Lung (tissue), 12 donors: ENCODE data around the gene SMG7. TPM values are rescaled to one million over a fixed set of nuclear protein-coding genes. Genes with fewer than 3 reads are reported as not detected.
A peak's percentile ranks its signal among the peaks of the same experiment; 100 is the strongest.

Source experiments
- ATAC-seq: fragments of 200-7000 bp; cut with Tn5 transposase; one replicate; pipeline ENCODE4 v1.9.1; 2020; ENCODE audit warnings: moderate number of reproducible peaks; ENCODE audit not compliant: insufficient read depth, low FRiP score
- DNase-seq, 3 donors: peaks; one replicate each; pipeline ENCODE4 v3.0.0-alpha.2; 2013 to 2017
- H3K27ac ChIP-seq, 2 donors: one replicate each; pipeline ENCODE4 v1.5.1; 2013; ENCODE audit warnings: mild to moderate bottlenecking in 2 of 2, moderate library complexity in 2 of 2, control low read depth in 1 of 2, inconsistent platforms in 1 of 2, low read depth in 1 of 2, low read length in 1 of 2
- H3K27me3 ChIP-seq, 3 donors: one replicate each; pipeline ENCODE4 v1.5.1; 2013; ENCODE audit warnings: low read length in 2 of 3; ENCODE audit not compliant: control insufficient read depth in 3 of 3, insufficient read depth in 3 of 3
- H3K36me3 ChIP-seq, 4 donors: one replicate each; pipeline ENCODE4 v1.5.1; 2013; ENCODE audit warnings: low read length in 4 of 4, mild to moderate bottlenecking in 1 of 4, moderate library complexity in 1 of 4; ENCODE audit not compliant: control insufficient read depth in 4 of 4, insufficient read depth in 4 of 4
- H3K4me1 ChIP-seq, 5 donors: one replicate each; pipeline ENCODE4 v1.5.1; 2013; ENCODE audit warnings: low read length in 5 of 5, mild to moderate bottlenecking in 2 of 5, moderate library complexity in 1 of 5; ENCODE audit not compliant: control insufficient read depth in 5 of 5, insufficient read depth in 5 of 5
- H3K4me3 ChIP-seq: one replicate; pipeline ENCODE4 v1.5.1; 2013; ENCODE audit warnings: mild to moderate bottlenecking, control low read depth, moderate library complexity
- H3K9ac ChIP-seq, 2 donors: one replicate each; pipeline ENCODE4 v1.5.1; 2013; ENCODE audit warnings: low read length in 2 of 2, control low read depth in 1 of 2; ENCODE audit not compliant: insufficient read depth in 1 of 2
- H3K9me3 ChIP-seq, 4 donors: one replicate each; pipeline ENCODE4 v1.5.1; 2013; ENCODE audit warnings: low read length in 3 of 4, mild to moderate bottlenecking in 1 of 4, moderate library complexity in 1 of 4; ENCODE audit not compliant: control insufficient read depth in 4 of 4, insufficient read depth in 3 of 4
- CTCF ChIP-seq: IDR thresholded peaks from 2 replicates; pipeline ENCODE4 v1.5.1; 2012; ENCODE audit warnings: mild to moderate bottlenecking; ENCODE audit errors: control extremely low read depth, extremely low read depth
- WGBS, 2 donors: extraction: QIAGEN DNeasy Blood & Tissue Kit; methylation state at CpG; one replicate each; pipeline ENCODE4 v1.1.7; 2013; 5-methylcytosine and 5-hydroxymethylcytosine counted together
- polyA plus RNA-seq, 2 donors: library from polyadenylated mRNA; stranded (reverse); fragments of 200-250 nt; gene quantifications; one replicate each; pipeline ENCODE4 v1.2.1, GENCODE V29; 2013
- total RNA-seq, 2 donors: library from RNA; depleted of rRNA in 1 of 2; stranded (reverse); fragments of >200 nt in 1 of 2; gene quantifications; one replicate each; pipeline ENCODE4 v1.2.1, GENCODE V29; 2014 to 2021
- donor health status: control.
- donor health status: control.
- donor health status: Bipolar disorder and iron deficiency.
- donor health status: healthy.
- donor health status: DM: yes; HTN: yes; CAD: no.

SMG7 gene
- total and polyA plus RNA-seq, 4 donors = 17.4 to 86.6 (median 45.6) TPM

GRCh38 chr1:183487674-183488442, 15.6 kb downstream of the SMG7 start:
- ATAC-seq (no peak), DNase-seq (no peak)
- TF ChIP-seq CTCF = no peak
- Histone ChIP-seq H3K9ac (no peak overlapping the region), H3K27me3 (no peaks in the 10 kb centered on the region), H3K36me3 (peaks cover 0 to 2% (median under 1%) of the 10 kb centered on the region in 4 donors), H3K27ac (no peak overlapping the region), H3K9me3 (no peaks in the 10 kb centered on the region), H3K4me1 (peaks cover 0 to 25% (median 4%) of the 10 kb centered on the region in 5 donors), H3K4me3 (no peak overlapping the region)
- WGBS, 2 donors = 85 to 91% methylated on average over 2 of the region's 2 CpGs

GRCh38 chr1:183490932-183491331, 18.6 kb downstream of the SMG7 start:
- TF ChIP-seq CTCF = no peak
- no peak for ATAC-seq
- Histone ChIP-seq H3K9me3 (no peaks in the 10 kb centered on the region), H3K27me3 (no peaks in the 10 kb centered on the region), H3K27ac (peak overlapping the region in 1 of 2 donors; percentile 59), H3K9ac (no peak overlapping the region), H3K4me3 (no peak overlapping the region), H3K36me3 (peaks cover 0 to 2% (median under 1%) of the 10 kb centered on the region in 4 donors), H3K4me1 (peaks cover 0 to 15% (median 0%) of the 10 kb centered on the region in 5 donors)
- DNase-seq = no peak
- WGBS, 2 donors = 75 to 78% methylated on average over 5 of the region's 5 CpGs

- TF ChIP-seq CTCF = no peak
- H3K4me1 ChIP-seq = peaks cover 0 to 12% (median 0%) of the 10 kb centered on the region in 5 donors
- H3K9ac ChIP-seq = no peak overlapping the region
- no peaks in the 10 kb centered on the region for H3K9me3 ChIP-seq
- 76 to 81% methylated on average over 12 of the region's 12 CpGs for WGBS, 2 donors
- H3K27me3 ChIP-seq = no peaks in the 10 kb centered on the region
- H3K4me3 ChIP-seq = no peak overlapping the region
- no peak for DNase-seq
- H3K36me3 ChIP-seq = peaks cover 0 to 1% (median 0%) of the 10 kb centered on the region in 4 donors
- no peak for ATAC-seq
- no peak overlapping the region for H3K27ac ChIP-seq
Observed at GRCh38 chr1:183493540-183494245, 21.4 kb downstream of the SMG7 start.
